Vagina (tissue), 2 donors: ENCODE results near the gene LOXL3.

Experiments used
- POLR2A ChIP-seq, 2 donors: fragments of 450-650 bp; IDR thresholded peaks; one replicate each; pipeline ENCODE4 v1.6.1; 2017; ENCODE audit warnings: antibody characterized with exemption in 2 of 2, mild to moderate bottlenecking in 2 of 2, moderate library complexity in 2 of 2
- POLR2AphosphoS5 ChIP-seq, 2 donors: sonication (generic); formaldehyde crosslinking; IDR thresholded peaks; one replicate each; pipeline ENCODE4 v1.9.0; 2017; ENCODE audit warnings: antibody characterized with exemption in 2 of 2, mild to moderate bottlenecking in 2 of 2, low read depth in 1 of 2; ENCODE audit not compliant: insufficient read depth in 1 of 2
- TF ChIP-seq, protein P1 (sequence below), 3 experiments: fragments of 450-650 bp in 2 of 3; fragments of 200-600 bp in 1 of 3; sonication (generic) in 1 of 3; IDR thresholded peaks; one replicate each; pipeline ENCODE4 v1.5.1; 2017 to 2019; ENCODE audit warnings: antibody characterized with exemption in 3 of 3, mild to moderate bottlenecking in 2 of 3, moderate library complexity in 2 of 3

DNA sequence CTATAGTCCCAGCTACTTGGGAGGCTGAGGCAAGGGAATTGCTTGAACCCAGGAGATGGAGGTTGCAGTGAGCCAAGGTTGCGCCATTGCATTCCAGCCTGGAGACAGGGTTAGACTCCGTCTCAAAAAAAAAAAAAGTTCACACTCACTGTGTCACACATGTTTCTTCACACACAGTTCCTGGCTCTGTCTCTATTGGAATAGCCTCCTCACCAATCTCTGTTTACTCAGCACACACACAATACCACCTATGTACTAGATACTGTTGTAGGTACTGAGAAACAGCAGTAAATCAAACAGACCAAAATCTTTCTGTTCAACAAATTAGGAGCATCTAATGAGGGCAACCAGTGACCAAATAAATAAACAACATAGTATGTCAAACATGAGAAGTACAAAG is 67.6 kb downstream of the LOXL3 start:
- TF ChIP-seq, protein P1, sequence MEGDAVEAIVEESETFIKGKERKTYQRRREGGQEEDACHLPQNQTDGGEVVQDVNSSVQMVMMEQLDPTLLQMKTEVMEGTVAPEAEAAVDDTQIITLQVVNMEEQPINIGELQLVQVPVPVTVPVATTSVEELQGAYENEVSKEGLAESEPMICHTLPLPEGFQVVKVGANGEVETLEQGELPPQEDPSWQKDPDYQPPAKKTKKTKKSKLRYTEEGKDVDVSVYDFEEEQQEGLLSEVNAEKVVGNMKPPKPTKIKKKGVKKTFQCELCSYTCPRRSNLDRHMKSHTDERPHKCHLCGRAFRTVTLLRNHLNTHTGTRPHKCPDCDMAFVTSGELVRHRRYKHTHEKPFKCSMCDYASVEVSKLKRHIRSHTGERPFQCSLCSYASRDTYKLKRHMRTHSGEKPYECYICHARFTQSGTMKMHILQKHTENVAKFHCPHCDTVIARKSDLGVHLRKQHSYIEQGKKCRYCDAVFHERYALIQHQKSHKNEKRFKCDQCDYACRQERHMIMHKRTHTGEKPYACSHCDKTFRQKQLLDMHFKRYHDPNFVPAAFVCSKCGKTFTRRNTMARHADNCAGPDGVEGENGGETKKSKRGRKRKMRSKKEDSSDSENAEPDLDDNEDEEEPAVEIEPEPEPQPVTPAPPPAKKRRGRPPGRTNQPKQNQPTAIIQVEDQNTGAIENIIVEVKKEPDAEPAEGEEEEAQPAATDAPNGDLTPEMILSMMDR (IDR thresholded peaks at IDR 0.05): no peak
- TF ChIP-seq POLR2A (IDR thresholded peaks at IDR 0.05) (no peak), POLR2AphosphoS5 (IDR thresholded peaks at IDR 0.05; ENCODE audit: insufficient read depth in 1 of 2, low read depth in 1 of 2) (no peak)
